ENCODE measurements around the gene RALA. TPM values are rescaled to one million over a fixed set of nuclear protein-coding genes. Genes with fewer than 3 reads are reported as not detected.

Gene RALA
- total and polyA plus RNA-seq, 2 experiments from 2014 or later = 43.5 to 231 TPM

DNA sequence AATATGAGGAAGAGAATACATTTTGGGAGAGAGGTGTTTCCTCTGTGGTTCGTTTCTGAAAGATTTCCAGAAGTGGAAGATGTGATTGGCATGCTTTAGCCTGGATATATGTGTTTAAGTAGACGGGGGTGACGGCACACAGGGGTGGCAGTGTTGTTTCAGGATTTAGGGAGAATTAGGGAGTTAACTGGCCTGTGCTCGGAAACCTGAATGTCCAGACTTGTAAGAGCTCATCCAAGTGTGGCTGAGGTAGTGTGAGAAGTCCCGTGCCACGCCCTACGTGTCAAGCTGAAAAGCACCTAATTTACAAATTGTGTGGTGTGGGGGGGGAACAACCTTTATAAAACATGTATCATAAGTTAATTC is 1.1 kb downstream of the RALA start:
- Histone ChIP-seq H3K27me3 (ENCODE audit: insufficient read depth) (no peaks in the 10 kb centered on the region), H3K4me2 (peak overlapping the region; percentile 97), H3F3A (replicated peaks; ENCODE audit: low read depth) (no peaks in the 10 kb centered on the region), H3K27ac (ENCODE audit: low read depth) (0 out of 2 replicates have a peak overlapping the region, but pooled peaks have one; percentile 24), H2AFZ (no peak overlapping the region), H4K20me1 (replicated peaks; ENCODE audit: insufficient read depth) (peaks cover 15% of the 10 kb centered on the region), H3K4me1 (ENCODE audit: insufficient read depth) (peaks cover 46% of the 10 kb centered on the region), H3K4me3 (peak overlapping the region; percentile 87), H3K36me3 (ENCODE audit: insufficient read depth) (no peaks in the 10 kb centered on the region), H3K9me2 (ENCODE audit: insufficient read depth) (no peaks in the 10 kb centered on the region), H3K79me2 (replicated peaks; ENCODE audit: insufficient read depth) (peaks cover 55% of the 10 kb centered on the region)
- Mint-ChIP-seq H3K27ac (peak overlapping the region; percentile 4; the same call in 1 of the 2 replicates), H3K4me3 (peak overlapping the region; percentile 83), H3K36me3 (ENCODE audit: low read depth) (peaks cover 3% of the 10 kb centered on the region; the same call in 1 of the 3 replicates), H3K9me3 (no peaks in the 10 kb centered on the region), H3K4me1 (peaks cover 48% of the 10 kb centered on the region), H3K27me3 (ENCODE audit: insufficient read depth, low read depth, poor library complexity) (peaks cover 1% of the 10 kb centered on the region)
- TF ChIP-seq, protein P1, sequence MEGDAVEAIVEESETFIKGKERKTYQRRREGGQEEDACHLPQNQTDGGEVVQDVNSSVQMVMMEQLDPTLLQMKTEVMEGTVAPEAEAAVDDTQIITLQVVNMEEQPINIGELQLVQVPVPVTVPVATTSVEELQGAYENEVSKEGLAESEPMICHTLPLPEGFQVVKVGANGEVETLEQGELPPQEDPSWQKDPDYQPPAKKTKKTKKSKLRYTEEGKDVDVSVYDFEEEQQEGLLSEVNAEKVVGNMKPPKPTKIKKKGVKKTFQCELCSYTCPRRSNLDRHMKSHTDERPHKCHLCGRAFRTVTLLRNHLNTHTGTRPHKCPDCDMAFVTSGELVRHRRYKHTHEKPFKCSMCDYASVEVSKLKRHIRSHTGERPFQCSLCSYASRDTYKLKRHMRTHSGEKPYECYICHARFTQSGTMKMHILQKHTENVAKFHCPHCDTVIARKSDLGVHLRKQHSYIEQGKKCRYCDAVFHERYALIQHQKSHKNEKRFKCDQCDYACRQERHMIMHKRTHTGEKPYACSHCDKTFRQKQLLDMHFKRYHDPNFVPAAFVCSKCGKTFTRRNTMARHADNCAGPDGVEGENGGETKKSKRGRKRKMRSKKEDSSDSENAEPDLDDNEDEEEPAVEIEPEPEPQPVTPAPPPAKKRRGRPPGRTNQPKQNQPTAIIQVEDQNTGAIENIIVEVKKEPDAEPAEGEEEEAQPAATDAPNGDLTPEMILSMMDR (conservative IDR thresholded peaks at IDR 0.05; ENCODE audit: low read depth in 2 of 2) = peak in 1 of 2 experiments; percentile 26; a peak in 2 of 4 replicates
- no peak for TF ChIP-seq POLR2AphosphoS5 (IDR thresholded peaks at IDR 0.05; ENCODE audit: low read depth)
- ATAC-seq (no peak), DNase-seq (ENCODE audit: low spot score) (no peak)

DNA sequence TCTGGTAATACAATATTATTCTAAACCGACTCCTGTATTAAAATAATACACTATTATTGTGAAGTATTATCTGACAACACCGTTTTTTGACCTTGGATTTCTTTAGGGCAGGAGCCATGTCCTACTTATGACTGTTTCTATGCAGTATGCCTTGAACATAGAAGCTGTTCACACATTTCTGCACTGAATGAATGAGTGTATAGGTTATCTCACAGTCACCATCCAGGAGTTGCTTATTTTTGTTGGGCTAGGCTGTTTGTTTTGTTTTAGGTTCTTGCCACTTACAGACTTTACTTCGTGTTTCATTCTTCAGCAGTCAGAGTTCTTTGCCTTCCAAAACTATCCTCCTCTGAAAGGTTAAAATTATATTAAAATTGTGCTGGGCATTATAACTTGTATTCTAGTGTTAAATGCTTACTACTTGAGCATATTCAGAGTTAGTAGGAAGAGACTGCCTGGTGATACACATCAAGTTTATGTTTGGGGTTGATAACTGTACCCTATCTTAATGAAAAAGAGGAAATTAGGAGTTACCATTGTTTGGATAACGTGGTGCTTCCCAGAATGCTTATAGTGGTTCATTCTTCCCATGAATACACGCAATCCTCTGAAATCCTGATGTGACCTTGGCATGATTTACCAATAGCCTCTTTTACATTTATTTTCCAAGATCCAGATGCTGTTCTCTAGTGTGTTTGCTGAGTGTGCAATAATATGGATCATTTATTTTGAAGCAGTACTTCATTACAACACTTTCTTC is 1.7 kb downstream of the RALA start:
- Histone ChIP-seq H3K4me2 (peak overlapping the region; percentile 97), H3K36me3 (ENCODE audit: insufficient read depth) (no peaks in the 10 kb centered on the region), H3K27me3 (ENCODE audit: insufficient read depth) (no peaks in the 10 kb centered on the region), H3K27ac (ENCODE audit: low read depth) (no peak overlapping the region), H4K20me1 (replicated peaks; ENCODE audit: insufficient read depth) (peaks cover 15% of the 10 kb centered on the region), H2AFZ (no peak overlapping the region), H3K9me2 (ENCODE audit: insufficient read depth) (no peaks in the 10 kb centered on the region), H3F3A (replicated peaks; ENCODE audit: low read depth) (no peaks in the 10 kb centered on the region), H3K4me1 (ENCODE audit: insufficient read depth) (peaks cover 46% of the 10 kb centered on the region), H3K79me2 (replicated peaks; ENCODE audit: insufficient read depth) (peaks cover 62% of the 10 kb centered on the region), H3K4me3 (peak overlapping the region; percentile 87)
- H3K4me1 Mint-ChIP-seq = peaks cover 48% of the 10 kb centered on the region
- ATAC-seq (no peak), DNase-seq (ENCODE audit: low spot score) (no peak)
- H3K4me3 Mint-ChIP-seq = peak overlapping the region; percentile 83
- H3K27me3 Mint-ChIP-seq (ENCODE audit: insufficient read depth, low read depth, poor library complexity) = peaks cover 1% of the 10 kb centered on the region
- peaks cover 6% of the 10 kb centered on the region; the same call in 2 of the 3 replicates for H3K36me3 Mint-ChIP-seq (ENCODE audit: low read depth)
- H3K9me3 Mint-ChIP-seq = no peaks in the 10 kb centered on the region; the same call in 2 of the 3 replicates
- TF ChIP-seq NANOG (IDR thresholded peaks at IDR 0.05; ENCODE audit: borderline replicate concordance) = no peak
- TF ChIP-seq, protein P1 (conservative IDR thresholded peaks at IDR 0.05; ENCODE audit: low read depth in 2 of 2) = no peak
- TF ChIP-seq STAT1 (IDR thresholded peaks at IDR 0.05; ENCODE audit: unreplicated experiment) = no peak
- TF ChIP-seq, protein P2, sequence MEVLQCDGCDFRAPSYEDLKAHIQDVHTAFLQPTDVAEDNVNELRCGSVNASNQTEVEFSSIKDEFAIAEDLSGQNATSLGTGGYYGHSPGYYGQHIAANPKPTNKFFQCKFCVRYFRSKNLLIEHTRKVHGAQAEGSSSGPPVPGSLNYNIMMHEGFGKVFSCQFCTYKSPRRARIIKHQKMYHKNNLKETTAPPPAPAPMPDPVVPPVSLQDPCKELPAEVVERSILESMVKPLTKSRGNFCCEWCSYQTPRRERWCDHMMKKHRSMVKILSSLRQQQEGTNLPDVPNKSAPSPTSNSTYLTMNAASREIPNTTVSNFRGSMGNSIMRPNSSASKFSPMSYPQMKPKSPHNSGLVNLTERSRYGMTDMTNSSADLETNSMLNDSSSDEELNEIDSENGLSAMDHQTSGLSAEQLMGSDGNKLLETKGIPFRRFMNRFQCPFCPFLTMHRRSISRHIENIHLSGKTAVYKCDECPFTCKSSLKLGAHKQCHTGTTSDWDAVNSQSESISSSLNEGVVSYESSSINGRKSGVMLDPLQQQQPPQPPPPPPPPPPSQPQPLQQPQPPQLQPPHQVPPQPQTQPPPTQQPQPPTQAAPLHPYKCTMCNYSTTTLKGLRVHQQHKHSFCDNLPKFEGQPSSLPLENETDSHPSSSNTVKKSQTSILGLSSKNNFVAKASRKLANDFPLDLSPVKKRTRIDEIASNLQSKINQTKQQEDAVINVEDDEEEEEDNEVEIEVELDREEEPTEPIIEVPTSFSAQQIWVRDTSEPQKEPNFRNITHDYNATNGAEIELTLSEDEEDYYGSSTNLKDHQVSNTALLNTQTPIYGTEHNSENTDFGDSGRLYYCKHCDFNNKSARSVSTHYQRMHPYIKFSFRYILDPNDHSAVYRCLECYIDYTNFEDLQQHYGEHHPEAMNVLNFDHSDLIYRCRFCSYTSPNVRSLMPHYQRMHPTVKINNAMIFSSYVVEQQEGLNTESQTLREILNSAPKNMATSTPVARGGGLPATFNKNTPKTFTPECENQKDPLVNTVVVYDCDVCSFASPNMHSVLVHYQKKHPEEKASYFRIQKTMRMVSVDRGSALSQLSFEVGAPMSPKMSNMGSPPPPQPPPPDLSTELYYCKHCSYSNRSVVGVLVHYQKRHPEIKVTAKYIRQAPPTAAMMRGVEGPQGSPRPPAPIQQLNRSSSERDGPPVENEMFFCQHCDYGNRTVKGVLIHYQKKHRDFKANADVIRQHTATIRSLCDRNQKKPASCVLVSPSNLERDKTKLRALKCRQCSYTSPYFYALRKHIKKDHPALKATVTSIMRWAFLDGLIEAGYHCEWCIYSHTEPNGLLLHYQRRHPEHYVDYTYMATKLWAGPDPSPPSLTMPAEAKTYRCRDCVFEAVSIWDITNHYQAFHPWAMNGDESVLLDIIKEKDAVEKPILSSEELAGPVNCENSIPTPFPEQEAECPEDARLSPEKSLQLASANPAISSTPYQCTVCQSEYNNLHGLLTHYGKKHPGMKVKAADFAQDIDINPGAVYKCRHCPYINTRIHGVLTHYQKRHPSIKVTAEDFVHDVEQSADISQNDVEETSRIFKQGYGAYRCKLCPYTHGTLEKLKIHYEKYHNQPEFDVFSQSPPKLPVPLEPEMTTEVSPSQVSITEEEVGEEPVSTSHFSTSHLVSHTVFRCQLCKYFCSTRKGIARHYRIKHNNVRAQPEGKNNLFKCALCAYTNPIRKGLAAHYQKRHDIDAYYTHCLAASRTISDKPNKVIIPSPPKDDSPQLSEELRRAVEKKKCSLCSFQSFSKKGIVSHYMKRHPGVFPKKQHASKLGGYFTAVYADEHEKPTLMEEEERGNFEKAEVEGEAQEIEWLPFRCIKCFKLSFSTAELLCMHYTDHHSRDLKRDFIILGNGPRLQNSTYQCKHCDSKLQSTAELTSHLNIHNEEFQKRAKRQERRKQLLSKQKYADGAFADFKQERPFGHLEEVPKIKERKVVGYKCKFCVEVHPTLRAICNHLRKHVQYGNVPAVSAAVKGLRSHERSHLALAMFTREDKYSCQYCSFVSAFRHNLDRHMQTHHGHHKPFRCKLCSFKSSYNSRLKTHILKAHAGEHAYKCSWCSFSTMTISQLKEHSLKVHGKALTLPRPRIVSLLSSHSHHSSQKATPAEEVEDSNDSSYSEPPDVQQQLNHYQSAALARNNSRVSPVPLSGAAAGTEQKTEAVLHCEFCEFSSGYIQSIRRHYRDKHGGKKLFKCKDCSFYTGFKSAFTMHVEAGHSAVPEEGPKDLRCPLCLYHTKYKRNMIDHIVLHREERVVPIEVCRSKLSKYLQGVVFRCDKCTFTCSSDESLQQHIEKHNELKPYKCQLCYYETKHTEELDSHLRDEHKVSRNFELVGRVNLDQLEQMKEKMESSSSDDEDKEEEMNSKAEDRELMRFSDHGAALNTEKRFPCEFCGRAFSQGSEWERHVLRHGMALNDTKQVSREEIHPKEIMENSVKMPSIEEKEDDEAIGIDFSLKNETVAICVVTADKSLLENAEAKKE (CRISPR knock-in tag; IDR thresholded peaks at IDR 0.05) = no peak
- no peak for TF ChIP-seq JUNB (IDR thresholded peaks at IDR 0.05; ENCODE audit: unreplicated experiment)
- TF ChIP-seq EZH2phosphoT487 (IDR thresholded peaks at IDR 0.05; ENCODE audit: unreplicated experiment) = no peak
- TF ChIP-seq POLR2AphosphoS5 (IDR thresholded peaks at IDR 0.05; ENCODE audit: low read depth) = no peak
- no peak for TF ChIP-seq ZNF114 (CRISPR knock-in tag; IDR thresholded peaks at IDR 0.05)
- TF ChIP-seq ZNF331 (CRISPR knock-in tag; IDR thresholded peaks at IDR 0.05; ENCODE audit: low read depth) = no peak
- no peak overlapping the region for H3K27ac Mint-ChIP-seq

Data from GM23338 (cell line).